Peyer's patch (tissue), 4 donors: ENCODE data around the gene CAGE1.

Experiments
- CTCF ChIP-seq, 6 experiments: fragments of 450-650 bp in 4 of 6; fragments of 200-600 bp in 2 of 6; sonication (generic) in 1 of 6; IDR thresholded peaks; one replicate each; pipeline ENCODE4 v1.5.1; 2017 to 2019; ENCODE audit warnings: antibody characterized with exemption in 6 of 6, mild to moderate bottlenecking in 3 of 6, moderate library complexity in 1 of 6
- POLR2A ChIP-seq, 2 donors: fragments of 450-650 bp; IDR thresholded peaks; one replicate each; pipeline ENCODE4 v1.5.1; 2017; ENCODE audit warnings: antibody characterized with exemption in 2 of 2, mild to moderate bottlenecking in 2 of 2, moderate library complexity in 2 of 2

DNA sequence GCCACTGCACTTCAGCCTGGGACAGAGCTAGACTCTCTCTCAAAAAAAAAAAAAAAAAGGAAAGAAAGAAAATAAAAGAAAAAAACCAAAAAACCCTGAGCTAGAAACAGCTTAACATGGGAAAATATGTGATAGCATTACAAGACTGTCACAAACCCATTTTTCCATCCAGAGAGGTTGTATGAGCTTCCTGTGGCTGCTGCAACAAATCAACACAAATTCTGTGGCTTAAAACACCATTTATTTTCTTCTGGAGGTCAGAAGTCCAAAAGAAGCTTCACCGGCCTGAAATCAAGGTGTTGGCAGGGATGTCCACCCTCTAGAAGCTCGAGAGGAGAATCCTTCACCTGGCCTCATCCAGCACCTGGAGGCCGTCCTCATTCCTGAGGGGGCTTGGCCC is 54.9 kb downstream of the CAGE1 start:
- TF ChIP-seq CTCF (IDR thresholded peaks at IDR 0.05) = no peak
- TF ChIP-seq POLR2A (IDR thresholded peaks at IDR 0.05) = no peak
